PFSK-1 (cell line): ENCODE data around the gene PRDM16.

Source experiments
- POLR2AphosphoS5 ChIP-seq: IDR thresholded peaks from 2 replicates; pipeline ENCODE4 v1.6.1; 2012; ENCODE audit warnings: low read depth, mild to moderate bottlenecking, control low read depth, low read length, moderate library complexity
- REST ChIP-seq, 2 experiments: IDR thresholded peaks; 2 replicates each; pipeline versions ENCODE4 v1.6.1 to v1.8.0; 2011 to 2012; ENCODE audit warnings: low read depth in 2 of 2, low read length in 2 of 2, control low read depth in 1 of 2, inconsistent platforms in 1 of 2, mild to moderate bottlenecking in 1 of 2, moderate library complexity in 1 of 2; ENCODE audit not compliant: insufficient read depth in 1 of 2
- SIN3A ChIP-seq: IDR thresholded peaks from 2 replicates; pipeline ENCODE4 v1.6.1; 2012; ENCODE audit warnings: mild to moderate bottlenecking, low read length, moderate library complexity, borderline replicate concordance; ENCODE audit not compliant: insufficient read depth
- TAF1 ChIP-seq: IDR thresholded peaks from 2 replicates; pipeline ENCODE4 v1.6.1; 2012; ENCODE audit warnings: low read length, control low read depth, borderline replicate concordance; ENCODE audit not compliant: insufficient read depth

GRCh38 chr1:3208819-3209200, 139.8 kb downstream of the PRDM16 start:
- TF ChIP-seq POLR2AphosphoS5 = no peak
- no peak for TF ChIP-seq TAF1
- TF ChIP-seq REST (IDR thresholded peaks at IDR 0.05; ENCODE audit: insufficient read depth in 1 of 2, low read depth in 2 of 2, low read length in 2 of 2) = no peak
- TF ChIP-seq SIN3A = no peak
